ENCODE results near the gene SUPT3H.
"Not testable (repeated sequence)": the region's sequence is repeated elsewhere in the genome, so short reads cannot be mapped to it uniquely, and the experiment has no call there.

SUPT3H gene

GRCh38 chr6:44867571-44868334, 510.0 kb downstream of the SUPT3H start:
- no peak overlapping the region for H3K4me3 ChIP-seq (ENCODE audit: low read length)
- H3K9ac ChIP-seq (ENCODE audit: low read length): no peak overlapping the region
- H3K4me1 ChIP-seq (ENCODE audit: control insufficient read depth, insufficient read depth, low read length): no peaks in the 10 kb centered on the region
- no peaks in the 10 kb centered on the region for H3K9me3 ChIP-seq (ENCODE audit: control insufficient read depth, low read length)
- H3K36me3 ChIP-seq (ENCODE audit: control insufficient read depth, insufficient read depth, low read length): no peaks in the 10 kb centered on the region
- no peaks in the 10 kb centered on the region for H3K27me3 ChIP-seq (ENCODE audit: control insufficient read depth, insufficient read depth, low read length)

GRCh38 chr6:44865184-44865583, 512.5 kb downstream of the SUPT3H start:
- not testable (repeated sequence) for H3K9me3 ChIP-seq (ENCODE audit: control insufficient read depth, low read length); H3K9ac ChIP-seq (ENCODE audit: low read length); H3K4me1 ChIP-seq (ENCODE audit: control insufficient read depth, insufficient read depth, low read length); H3K27me3 ChIP-seq (ENCODE audit: control insufficient read depth, insufficient read depth, low read length); H3K36me3 ChIP-seq (ENCODE audit: control insufficient read depth, insufficient read depth, low read length); H3K4me3 ChIP-seq (ENCODE audit: low read length)

GRCh38 chr6:44859901-44860410, 517.8 kb downstream of the SUPT3H start:
- H3K9ac ChIP-seq (ENCODE audit: low read length): no peak overlapping the region
- H3K36me3 ChIP-seq (ENCODE audit: control insufficient read depth, insufficient read depth, low read length): no peaks in the 10 kb centered on the region
- H3K4me1 ChIP-seq (ENCODE audit: control insufficient read depth, insufficient read depth, low read length): no peaks in the 10 kb centered on the region
- H3K9me3 ChIP-seq (ENCODE audit: control insufficient read depth, low read length): no peaks in the 10 kb centered on the region
- H3K4me3 ChIP-seq (ENCODE audit: low read length): no peak overlapping the region
- no peaks in the 10 kb centered on the region for H3K27me3 ChIP-seq (ENCODE audit: control insufficient read depth, insufficient read depth, low read length)

- no peak overlapping the region for H3K4me3 ChIP-seq (ENCODE audit: low read length)
- no peaks in the 10 kb centered on the region for H3K9me3 ChIP-seq (ENCODE audit: control insufficient read depth, low read length)
- H3K9ac ChIP-seq (ENCODE audit: low read length): no peak overlapping the region
- H3K4me1 ChIP-seq (ENCODE audit: control insufficient read depth, insufficient read depth, low read length): no peaks in the 10 kb centered on the region
- no peaks in the 10 kb centered on the region for H3K36me3 ChIP-seq (ENCODE audit: control insufficient read depth, insufficient read depth, low read length)
- no peaks in the 10 kb centered on the region for H3K27me3 ChIP-seq (ENCODE audit: control insufficient read depth, insufficient read depth, low read length)
Measured at GRCh38 chr6:44858998-44859397, 518.7 kb downstream of the SUPT3H start.

- H3K36me3 ChIP-seq (ENCODE audit: control insufficient read depth, insufficient read depth, low read length): no peaks in the 10 kb centered on the region
- H3K9me3 ChIP-seq (ENCODE audit: control insufficient read depth, low read length): no peaks in the 10 kb centered on the region
- no peak overlapping the region for H3K4me3 ChIP-seq (ENCODE audit: low read length)
- no peak overlapping the region for H3K9ac ChIP-seq (ENCODE audit: low read length)
- H3K4me1 ChIP-seq (ENCODE audit: control insufficient read depth, insufficient read depth, low read length): no peaks in the 10 kb centered on the region
- H3K27me3 ChIP-seq (ENCODE audit: control insufficient read depth, insufficient read depth, low read length): no peaks in the 10 kb centered on the region
Measured at GRCh38 chr6:44856479-44856878, 521.3 kb downstream of the SUPT3H start.

- Histone ChIP-seq H3K4me1 (ENCODE audit: control insufficient read depth, insufficient read depth, low read length) (no peaks in the 10 kb centered on the region), H3K36me3 (ENCODE audit: control insufficient read depth, insufficient read depth, low read length) (no peaks in the 10 kb centered on the region), H3K9ac (ENCODE audit: low read length) (no peak overlapping the region), H3K9me3 (ENCODE audit: control insufficient read depth, low read length) (no peaks in the 10 kb centered on the region), H3K4me3 (ENCODE audit: low read length) (no peak overlapping the region), H3K27me3 (ENCODE audit: control insufficient read depth, insufficient read depth, low read length) (no peaks in the 10 kb centered on the region)
Measured at GRCh38 chr6:44855562-44856411, 521.9 kb downstream of the SUPT3H start.

- H3K9me3 ChIP-seq (ENCODE audit: control insufficient read depth, low read length): no peaks in the 10 kb centered on the region
- no peaks in the 10 kb centered on the region for H3K36me3 ChIP-seq (ENCODE audit: control insufficient read depth, insufficient read depth, low read length)
- H3K27me3 ChIP-seq (ENCODE audit: control insufficient read depth, insufficient read depth, low read length): no peaks in the 10 kb centered on the region
- H3K4me1 ChIP-seq (ENCODE audit: control insufficient read depth, insufficient read depth, low read length): no peaks in the 10 kb centered on the region
- H3K9ac ChIP-seq (ENCODE audit: low read length): no peak overlapping the region
- no peak overlapping the region for H3K4me3 ChIP-seq (ENCODE audit: low read length)
Measured at GRCh38 chr6:44854712-44855443, 522.9 kb downstream of the SUPT3H start.

- H3K27me3 ChIP-seq (ENCODE audit: control insufficient read depth, insufficient read depth, low read length): no peaks in the 10 kb centered on the region
- H3K9me3 ChIP-seq (ENCODE audit: control insufficient read depth, low read length): no peaks in the 10 kb centered on the region
- H3K4me1 ChIP-seq (ENCODE audit: control insufficient read depth, insufficient read depth, low read length): no peaks in the 10 kb centered on the region
- H3K4me3 ChIP-seq (ENCODE audit: low read length): no peak overlapping the region
- H3K9ac ChIP-seq (ENCODE audit: low read length): no peak overlapping the region
- H3K36me3 ChIP-seq (ENCODE audit: control insufficient read depth, insufficient read depth, low read length): no peaks in the 10 kb centered on the region
Measured at GRCh38 chr6:44851176-44851575, 526.6 kb downstream of the SUPT3H start.

- no peak overlapping the region for H3K4me3 ChIP-seq (ENCODE audit: low read length)
- no peaks in the 10 kb centered on the region for H3K27me3 ChIP-seq (ENCODE audit: control insufficient read depth, insufficient read depth, low read length)
- H3K4me1 ChIP-seq (ENCODE audit: control insufficient read depth, insufficient read depth, low read length): no peaks in the 10 kb centered on the region
- no peak overlapping the region for H3K9ac ChIP-seq (ENCODE audit: low read length)
- H3K36me3 ChIP-seq (ENCODE audit: control insufficient read depth, insufficient read depth, low read length): no peaks in the 10 kb centered on the region
- no peaks in the 10 kb centered on the region for H3K9me3 ChIP-seq (ENCODE audit: control insufficient read depth, low read length)
Measured at GRCh38 chr6:44850312-44850711, 527.4 kb downstream of the SUPT3H start.

GRCh38 chr6:44849806-44850205, 527.9 kb downstream of the SUPT3H start:
- Histone ChIP-seq H3K4me1 (ENCODE audit: control insufficient read depth, insufficient read depth, low read length) (no peaks in the 10 kb centered on the region), H3K9me3 (ENCODE audit: control insufficient read depth, low read length) (no peaks in the 10 kb centered on the region), H3K9ac (ENCODE audit: low read length) (no peak overlapping the region), H3K36me3 (ENCODE audit: control insufficient read depth, insufficient read depth, low read length) (no peaks in the 10 kb centered on the region), H3K27me3 (ENCODE audit: control insufficient read depth, insufficient read depth, low read length) (no peaks in the 10 kb centered on the region), H3K4me3 (ENCODE audit: low read length) (no peak overlapping the region)

GRCh38 chr6:44843734-44844133, 534.0 kb downstream of the SUPT3H start:
- H3K27me3 ChIP-seq (ENCODE audit: control insufficient read depth, insufficient read depth, low read length): no peaks in the 10 kb centered on the region
- no peak overlapping the region for H3K4me3 ChIP-seq (ENCODE audit: low read length)
- H3K4me1 ChIP-seq (ENCODE audit: control insufficient read depth, insufficient read depth, low read length): no peaks in the 10 kb centered on the region
- H3K9me3 ChIP-seq (ENCODE audit: control insufficient read depth, low read length): no peaks in the 10 kb centered on the region
- H3K36me3 ChIP-seq (ENCODE audit: control insufficient read depth, insufficient read depth, low read length): no peaks in the 10 kb centered on the region
- no peak overlapping the region for H3K9ac ChIP-seq (ENCODE audit: low read length)

- Histone ChIP-seq H3K36me3 (ENCODE audit: control insufficient read depth, insufficient read depth, low read length) (no peaks in the 10 kb centered on the region), H3K27me3 (ENCODE audit: control insufficient read depth, insufficient read depth, low read length) (no peaks in the 10 kb centered on the region), H3K9me3 (ENCODE audit: control insufficient read depth, low read length) (no peaks in the 10 kb centered on the region), H3K4me3 (ENCODE audit: low read length) (no peak overlapping the region), H3K9ac (ENCODE audit: low read length) (no peak overlapping the region), H3K4me1 (ENCODE audit: control insufficient read depth, insufficient read depth, low read length) (no peaks in the 10 kb centered on the region)
Measured at GRCh38 chr6:44842616-44843015, 535.1 kb downstream of the SUPT3H start.

Data from mucosa of stomach (tissue), 1 donor.